HEK293 (cell line): ENCODE data around the gene PITPNM1.

ENCODE experiments used
- BCL11A ChIP-seq: fragments of 450-650 bp; formaldehyde crosslinking; IDR thresholded peaks from 2 replicates; pipeline ENCODE4 v1.5.1; 2016; ENCODE audit warnings: low read depth, missing biosample characterization, missing genetic modification characterization
- BCL6B ChIP-seq: fragments of 450-650 bp; formaldehyde crosslinking; IDR thresholded peaks from 2 replicates; pipeline ENCODE4 v1.5.1; 2017; ENCODE audit warnings: missing biosample characterization, missing genetic modification characterization
- GLI4 ChIP-seq: fragments of 450-650 bp; formaldehyde crosslinking; IDR thresholded peaks from 2 replicates; pipeline ENCODE4 v1.5.1; 2016; ENCODE audit warnings: missing biosample characterization, missing genetic modification characterization
- GLIS1 ChIP-seq: fragments of 450-650 bp; formaldehyde crosslinking; IDR thresholded peaks from 2 replicates; pipeline ENCODE4 v1.5.1; 2016; ENCODE audit warnings: missing biosample characterization, missing genetic modification characterization
- INSM2 ChIP-seq: fragments of 450-650 bp; formaldehyde crosslinking; IDR thresholded peaks from 2 replicates; pipeline ENCODE4 v1.5.1; 2016; ENCODE audit warnings: missing biosample characterization, missing genetic modification characterization
- KLF16 ChIP-seq: fragments of 450-650 bp; formaldehyde crosslinking; IDR thresholded peaks from 2 replicates; pipeline ENCODE4 v1.5.1; 2017; ENCODE audit warnings: missing biosample characterization, missing genetic modification characterization
- MYNN ChIP-seq: fragments of 450-650 bp; formaldehyde crosslinking; IDR thresholded peaks from 2 replicates; pipeline ENCODE4 v1.5.1; 2016; ENCODE audit warnings: missing biosample characterization, missing genetic modification characterization, borderline replicate concordance
- PATZ1 ChIP-seq: fragments of 450-650 bp; formaldehyde crosslinking; IDR thresholded peaks from 2 replicates; pipeline ENCODE4 v1.5.1; 2016; ENCODE audit warnings: missing biosample characterization, missing genetic modification characterization
- REST ChIP-seq: fragments of 450-650 bp; formaldehyde crosslinking; IDR thresholded peaks from 2 replicates; pipeline ENCODE4 v1.5.1; 2016; ENCODE audit warnings: missing biosample characterization, missing genetic modification characterization
- SP2 ChIP-seq: fragments of 450-650 bp; formaldehyde crosslinking; IDR thresholded peaks from 2 replicates; pipeline ENCODE4 v1.5.1; 2016; ENCODE audit warnings: missing biosample characterization, missing genetic modification characterization
- SP7 ChIP-seq: fragments of 450-650 bp; formaldehyde crosslinking; IDR thresholded peaks from 2 replicates; pipeline ENCODE4 v1.5.1; 2016; ENCODE audit warnings: missing biosample characterization, missing genetic modification characterization
- ZBTB10 ChIP-seq: fragments of 450-650 bp; formaldehyde crosslinking; IDR thresholded peaks from 2 replicates; pipeline ENCODE4 v1.5.1; 2016; ENCODE audit warnings: missing biosample characterization, missing genetic modification characterization
- ZBTB20 ChIP-seq: fragments of 450-650 bp; formaldehyde crosslinking; IDR thresholded peaks from 2 replicates; pipeline ENCODE4 v1.5.1; 2016; ENCODE audit warnings: missing biosample characterization, missing genetic modification characterization
- ZNF10 ChIP-seq: fragments of 450-650 bp; formaldehyde crosslinking; IDR thresholded peaks from 2 replicates; pipeline ENCODE4 v1.5.1; 2017; ENCODE audit warnings: missing biosample characterization, missing genetic modification characterization
- ZNF112 ChIP-seq: fragments of 450-650 bp; formaldehyde crosslinking; IDR thresholded peaks from 2 replicates; pipeline ENCODE4 v1.5.0; 2017; ENCODE audit warnings: missing biosample characterization, missing genetic modification characterization
- ZNF140 ChIP-seq: fragments of 450-650 bp; formaldehyde crosslinking; IDR thresholded peaks from 2 replicates; pipeline ENCODE4 v1.5.1; 2016; ENCODE audit warnings: missing biosample characterization, missing genetic modification characterization
- ZNF266 ChIP-seq: fragments of 450-650 bp; formaldehyde crosslinking; IDR thresholded peaks from 2 replicates; pipeline ENCODE4 v1.5.1; 2016; ENCODE audit warnings: missing biosample characterization, missing genetic modification characterization, low read depth
- ZNF354C ChIP-seq: fragments of 450-650 bp; formaldehyde crosslinking; IDR thresholded peaks from 2 replicates; pipeline ENCODE4 v1.5.1; 2016; ENCODE audit warnings: missing biosample characterization, missing genetic modification characterization, low read depth, borderline replicate concordance
- ZNF394 ChIP-seq: fragments of 450-650 bp; formaldehyde crosslinking; IDR thresholded peaks from 2 replicates; pipeline ENCODE4 v1.5.1; 2016; ENCODE audit warnings: missing biosample characterization, missing genetic modification characterization, mild to moderate bottlenecking, moderate library complexity, borderline replicate concordance
- ZNF488 ChIP-seq: fragments of 450-650 bp; formaldehyde crosslinking; IDR thresholded peaks from 2 replicates; pipeline ENCODE4 v1.5.1; 2016; ENCODE audit warnings: missing biosample characterization, missing genetic modification characterization
- ZNF521 ChIP-seq: fragments of 450-650 bp; formaldehyde crosslinking; IDR thresholded peaks from 2 replicates; pipeline ENCODE4 v1.5.1; 2017; ENCODE audit warnings: missing biosample characterization, mild to moderate bottlenecking, missing genetic modification characterization
- ZNF558 ChIP-seq: fragments of 450-650 bp; formaldehyde crosslinking; IDR thresholded peaks from 2 replicates; pipeline ENCODE4 v1.5.1; 2016; ENCODE audit warnings: missing biosample characterization, missing genetic modification characterization
- ZNF600 ChIP-seq: fragments of 450-650 bp; formaldehyde crosslinking; IDR thresholded peaks from 2 replicates; pipeline ENCODE4 v1.5.1; 2016; ENCODE audit warnings: missing biosample characterization, missing genetic modification characterization
- ZNF621 ChIP-seq: fragments of 450-650 bp; formaldehyde crosslinking; IDR thresholded peaks from 2 replicates; pipeline ENCODE4 v1.5.1; 2017; ENCODE audit warnings: missing biosample characterization, missing genetic modification characterization
- ZNF624 ChIP-seq: fragments of 450-650 bp; formaldehyde crosslinking; IDR thresholded peaks from 2 replicates; pipeline ENCODE4 v1.5.1; 2017; ENCODE audit warnings: missing biosample characterization, missing genetic modification characterization
- ZNF645 ChIP-seq: fragments of 450-650 bp; formaldehyde crosslinking; IDR thresholded peaks from 2 replicates; pipeline ENCODE4; 2016; ENCODE audit warnings: missing biosample characterization, missing genetic modification characterization
- ZXDB ChIP-seq: fragments of 450-650 bp; formaldehyde crosslinking; IDR thresholded peaks from 2 replicates; pipeline ENCODE4 v1.5.1; 2016; ENCODE audit warnings: missing biosample characterization, missing genetic modification characterization

PITPNM1 gene

GRCh38 chr11:67504950-67505581 is at the start of gene PITPNM1 (continued):
- no peak for TF ChIP-seq REST
- no peak for TF ChIP-seq ZNF140 (tag by site-specific recombination)
- no peak for TF ChIP-seq BCL6B (tag by site-specific recombination)
- no peak for TF ChIP-seq INSM2
- no peak for TF ChIP-seq ZNF354C (tag by site-specific recombination)
- TF ChIP-seq ZNF488 (tag by site-specific recombination), result no peak
- TF ChIP-seq GLIS1 (tag by site-specific recombination), result 0 out of 2 replicates have a peak, but pooled peaks have one; percentile 3
- no peak for TF ChIP-seq ZNF521 (tag by site-specific recombination)
- no peak for TF ChIP-seq ZNF645 (tag by site-specific recombination)
- TF ChIP-seq ZNF621 (tag by site-specific recombination), result no peak
- TF ChIP-seq SP2 (tag by site-specific recombination), result no peak
- no peak for TF ChIP-seq PATZ1 (tag by site-specific recombination)
- TF ChIP-seq ZBTB20, result no peak
- TF ChIP-seq ZXDB (tag by site-specific recombination), result 0 out of 2 replicates have a peak, but pooled peaks have one; percentile 14
- no peak for TF ChIP-seq ZNF558 (tag by site-specific recombination)
- TF ChIP-seq MYNN (tag by site-specific recombination), result no peak
- TF ChIP-seq SP7, result 0 out of 2 replicates have a peak, but pooled peaks have one; percentile 4
- TF ChIP-seq ZNF600 (tag by site-specific recombination), result 0 out of 2 replicates have a peak, but pooled peaks have one; percentile 16
- no peak for TF ChIP-seq GLI4 (tag by site-specific recombination)
- TF ChIP-seq ZBTB10 (tag by site-specific recombination), result peak; percentile 82; the same call in 1 of the 2 replicates
- TF ChIP-seq ZNF624 (tag by site-specific recombination), result no peak
- TF ChIP-seq ZNF112 (tag by site-specific recombination), result no peak
- no peak for TF ChIP-seq KLF16
- 0 out of 2 replicates have a peak, but pooled peaks have one; percentile 34 for TF ChIP-seq BCL11A (tag by site-specific recombination)
- no peak for TF ChIP-seq ZNF394 (tag by site-specific recombination)
- no peak for TF ChIP-seq ZNF10 (tag by site-specific recombination)
- TF ChIP-seq ZNF266 (tag by site-specific recombination), result no peak
